HEK293 (cell line): ENCODE data around the gene C14orf119.

Source experiments
- GLI2 ChIP-seq: fragments of 450-650 bp; formaldehyde crosslinking; IDR thresholded peaks from 2 replicates; pipeline ENCODE4; 2017; ENCODE audit warnings: missing biosample characterization, missing genetic modification characterization, low read depth, borderline replicate concordance
- GLI4 ChIP-seq: fragments of 450-650 bp; formaldehyde crosslinking; IDR thresholded peaks from 2 replicates; pipeline ENCODE4 v1.5.1; 2016; ENCODE audit warnings: missing biosample characterization, missing genetic modification characterization
- HOXD13 ChIP-seq: sonication (generic); formaldehyde crosslinking; IDR thresholded peaks from 2 replicates; pipeline ENCODE4 v1.8.0; 2022; ENCODE audit warnings: missing genetic modification reagents, borderline replicate concordance
- TCF7L2 ChIP-seq: IDR thresholded peaks from 2 replicates; pipeline ENCODE4 v1.6.1; 2011; ENCODE audit warnings: low read depth, mild to moderate bottlenecking, inconsistent platforms, low read length, moderate library complexity, borderline replicate concordance
- YY1 ChIP-seq: fragments of 450-650 bp; formaldehyde crosslinking; IDR thresholded peaks from 2 replicates; pipeline ENCODE4 v1.5.1; 2018; ENCODE audit warnings: missing biosample characterization, missing genetic modification characterization
- ZNF121 ChIP-seq: fragments of 450-650 bp; formaldehyde crosslinking; IDR thresholded peaks from 2 replicates; pipeline ENCODE4 v1.5.1; 2016; ENCODE audit warnings: missing biosample characterization, missing genetic modification characterization
- ZNF274 ChIP-seq, 2 experiments: fragments of 200-500 bp in 1 of 2; fragments of 450-650 bp in 1 of 2; sonication (Bioruptor generic) in 1 of 2; formaldehyde crosslinking in 1 of 2; IDR thresholded peaks; 2 replicates each; pipeline versions ENCODE4 v1.5.1 to v1.6.1; 2014 to 2016; ENCODE audit warnings: borderline replicate concordance in 1 of 2, inconsistent platforms in 1 of 2, low read length in 1 of 2, missing biosample characterization in 1 of 2, missing genetic modification characterization in 1 of 2
- ZNF549 ChIP-seq: fragments of 450-650 bp; IDR thresholded peaks from 2 replicates; pipeline ENCODE4 v1.5.1; 2018; ENCODE audit warnings: missing biosample characterization, missing genetic modification characterization, mild to moderate bottlenecking, inconsistent platforms, moderate library complexity
- ZNF600 ChIP-seq: fragments of 450-650 bp; formaldehyde crosslinking; IDR thresholded peaks from 2 replicates; pipeline ENCODE4 v1.5.1; 2016; ENCODE audit warnings: missing biosample characterization, missing genetic modification characterization
- TF ChIP-seq, protein P1 (sequence below): fragments of 450-650 bp; formaldehyde crosslinking; IDR thresholded peaks from 2 replicates; pipeline ENCODE4 v1.5.1; 2016; ENCODE audit warnings: missing biosample characterization, missing genetic modification characterization
- TF ChIP-seq, protein P2 (sequence below): fragments of 450-650 bp; formaldehyde crosslinking; IDR thresholded peaks from 2 replicates; pipeline ENCODE4 v1.5.1; 2017; ENCODE audit warnings: missing biosample characterization, missing genetic modification characterization

DNA sequence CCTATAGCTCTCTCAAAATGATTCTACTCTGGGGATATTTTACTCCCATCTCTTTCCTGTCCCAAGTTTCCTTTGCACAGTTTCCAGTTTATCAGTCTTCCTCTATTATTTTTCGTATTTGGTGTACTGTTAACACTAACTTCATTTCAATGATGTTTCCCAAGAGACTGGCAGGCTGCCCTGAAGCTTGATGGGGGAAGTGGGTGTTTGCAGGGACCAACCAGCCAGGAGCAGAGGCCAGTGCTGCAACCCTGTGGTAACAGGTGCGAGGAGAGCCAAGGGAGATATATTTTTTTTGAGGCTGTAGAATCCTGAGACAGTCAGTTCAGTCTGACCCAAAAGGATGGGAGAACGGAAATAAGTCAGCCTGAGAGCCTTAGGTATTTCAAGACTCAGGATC is 35.6 kb downstream of the C14orf119 start:
- TF ChIP-seq GLI2 (tag by site-specific recombination) (no peak), ZNF549 (tag by site-specific recombination) (no peak), ZNF121 (tag by site-specific recombination) (no peak), HOXD13 (CRISPR knock-in tag) (no peak), YY1 (tag by site-specific recombination) (no peak), TCF7L2 (no peak), ZNF274 (IDR thresholded peaks at IDR 0.05; ENCODE audit: low read length) (no peak), ZNF274 (tag by site-specific recombination; IDR thresholded peaks at IDR 0.05; ENCODE audit: borderline replicate concordance) (no peak), ZNF600 (no peak), GLI4 (tag by site-specific recombination) (no peak)
- TF ChIP-seq, protein P1, sequence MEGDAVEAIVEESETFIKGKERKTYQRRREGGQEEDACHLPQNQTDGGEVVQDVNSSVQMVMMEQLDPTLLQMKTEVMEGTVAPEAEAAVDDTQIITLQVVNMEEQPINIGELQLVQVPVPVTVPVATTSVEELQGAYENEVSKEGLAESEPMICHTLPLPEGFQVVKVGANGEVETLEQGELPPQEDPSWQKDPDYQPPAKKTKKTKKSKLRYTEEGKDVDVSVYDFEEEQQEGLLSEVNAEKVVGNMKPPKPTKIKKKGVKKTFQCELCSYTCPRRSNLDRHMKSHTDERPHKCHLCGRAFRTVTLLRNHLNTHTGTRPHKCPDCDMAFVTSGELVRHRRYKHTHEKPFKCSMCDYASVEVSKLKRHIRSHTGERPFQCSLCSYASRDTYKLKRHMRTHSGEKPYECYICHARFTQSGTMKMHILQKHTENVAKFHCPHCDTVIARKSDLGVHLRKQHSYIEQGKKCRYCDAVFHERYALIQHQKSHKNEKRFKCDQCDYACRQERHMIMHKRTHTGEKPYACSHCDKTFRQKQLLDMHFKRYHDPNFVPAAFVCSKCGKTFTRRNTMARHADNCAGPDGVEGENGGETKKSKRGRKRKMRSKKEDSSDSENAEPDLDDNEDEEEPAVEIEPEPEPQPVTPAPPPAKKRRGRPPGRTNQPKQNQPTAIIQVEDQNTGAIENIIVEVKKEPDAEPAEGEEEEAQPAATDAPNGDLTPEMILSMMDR (tag by site-specific recombination): no peak
- TF ChIP-seq, protein P2, sequence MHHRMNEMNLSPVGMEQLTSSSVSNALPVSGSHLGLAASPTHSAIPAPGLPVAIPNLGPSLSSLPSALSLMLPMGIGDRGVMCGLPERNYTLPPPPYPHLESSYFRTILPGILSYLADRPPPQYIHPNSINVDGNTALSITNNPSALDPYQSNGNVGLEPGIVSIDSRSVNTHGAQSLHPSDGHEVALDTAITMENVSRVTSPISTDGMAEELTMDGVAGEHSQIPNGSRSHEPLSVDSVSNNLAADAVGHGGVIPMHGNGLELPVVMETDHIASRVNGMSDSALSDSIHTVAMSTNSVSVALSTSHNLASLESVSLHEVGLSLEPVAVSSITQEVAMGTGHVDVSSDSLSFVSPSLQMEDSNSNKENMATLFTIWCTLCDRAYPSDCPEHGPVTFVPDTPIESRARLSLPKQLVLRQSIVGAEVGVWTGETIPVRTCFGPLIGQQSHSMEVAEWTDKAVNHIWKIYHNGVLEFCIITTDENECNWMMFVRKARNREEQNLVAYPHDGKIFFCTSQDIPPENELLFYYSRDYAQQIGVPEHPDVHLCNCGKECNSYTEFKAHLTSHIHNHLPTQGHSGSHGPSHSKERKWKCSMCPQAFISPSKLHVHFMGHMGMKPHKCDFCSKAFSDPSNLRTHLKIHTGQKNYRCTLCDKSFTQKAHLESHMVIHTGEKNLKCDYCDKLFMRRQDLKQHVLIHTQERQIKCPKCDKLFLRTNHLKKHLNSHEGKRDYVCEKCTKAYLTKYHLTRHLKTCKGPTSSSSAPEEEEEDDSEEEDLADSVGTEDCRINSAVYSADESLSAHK (tag by site-specific recombination): no peak
